Caco-2 (cell line): ENCODE results near the gene CHMP4A. TPM values are rescaled to one million over a fixed set of nuclear protein-coding genes. Genes with fewer than 3 reads are reported as not detected.
A peak's percentile ranks its signal among the peaks of the same experiment; 100 is the strongest.

Experiments used
- BruUV-seq: library from RNA; stranded (reverse); fragments of 400-500 nt; replicated peaks from 2 replicates; lab custom pipeline; 2021; lab: Mats Ljungman, UMichigan
- CTCF ChIA-PET: fragments of 300-600 bp; sonication (Branson Sonifier 250); formaldehyde crosslinking; loops from one replicate; lab custom pipeline; 2022; ENCODE audit warnings: antibody characterized with exemption; lab: Charles Lee
- POLR2A ChIA-PET: fragments of 300-600 bp; sonication (Branson Sonifier 250); formaldehyde crosslinking; loops from one replicate; lab custom pipeline; 2022; ENCODE audit warnings: antibody characterized with exemption; lab: Charles Lee
- DNase-seq, 2 experiments: peaks; one replicate each; pipeline versions ENCODE4 v3.0.0 to v3.0.0-alpha.2; 2020 to 2022
- H3K27me3 ChIP-seq: replicated peaks from 2 replicates; pipeline ENCODE4 v1.6.0; 2011; ENCODE audit warnings: low read length; ENCODE audit not compliant: control insufficient read depth, insufficient read depth
- H3K36me3 ChIP-seq: 2 replicates; pipeline ENCODE4 v1.5.1; 2011; ENCODE audit warnings: low read length; ENCODE audit not compliant: control insufficient read depth, insufficient read depth
- H3K4me1 ChIP-seq: fragments of 250-450 bp; sonication (Bioruptor Pico); 2 replicates; pipeline ENCODE4 v1.5.1; 2020; ENCODE audit warnings: mild to moderate bottlenecking
- H3K4me3 ChIP-seq: 2 replicates; pipeline ENCODE4 v1.5.1; 2011; ENCODE audit warnings: low read depth, mild to moderate bottlenecking, control low read depth, low read length
- H3K9me3 ChIP-seq: fragments of 250-450 bp; sonication (Bioruptor Pico); 2 replicates; pipeline ENCODE4 v1.5.1; 2020; ENCODE audit warnings: mild to moderate bottlenecking, moderate library complexity
- H3K27ac Mint-ChIP-seq: one replicate; pipeline ENCODE4 v1.8.0; 2022; ENCODE audit warnings: mixed read lengths; ENCODE audit not compliant: unreplicated experiment
- H3K27me3 Mint-ChIP-seq: one replicate; pipeline ENCODE4 v1.8.0; 2022; ENCODE audit warnings: mixed read lengths; ENCODE audit not compliant: insufficient read depth, unreplicated experiment
- H3K36me3 Mint-ChIP-seq: one replicate; pipeline ENCODE4 v1.8.0; 2022; ENCODE audit warnings: mild to moderate bottlenecking, mixed read lengths; ENCODE audit not compliant: insufficient read depth, unreplicated experiment
- H3K4me1 Mint-ChIP-seq: one replicate; pipeline ENCODE4 v1.8.0; 2022; ENCODE audit warnings: low read depth, mixed read lengths; ENCODE audit not compliant: unreplicated experiment
- H3K4me3 Mint-ChIP-seq: one replicate; pipeline ENCODE4 v1.8.0; 2022; ENCODE audit warnings: mild to moderate bottlenecking, moderate library complexity, mixed read lengths; ENCODE audit not compliant: unreplicated experiment
- H3K9me3 Mint-ChIP-seq: one replicate; pipeline ENCODE4 v1.8.0; 2022; ENCODE audit warnings: mixed read lengths; ENCODE audit not compliant: unreplicated experiment
- intact Hi-C: fragments of 100-400 bp; cut with micrococcal nuclease; formaldehyde crosslinking; loops from one replicate; pipeline ENCODE4 v1.10.0; 2022; ENCODE audit not compliant: unreplicated experiment
- total RNA-seq: library from RNA; stranded (reverse); gene quantifications from 2 replicates; pipeline ENCODE4 v1.2.3, GENCODE V29; 2022
- TF ChIP-seq, protein P1 (sequence below), 2 experiments: fragments of 200-600 bp in 1 of 2; IDR thresholded peaks; 1 replicate in 1 of 2; 2 replicates in 1 of 2; pipeline versions ENCODE4 v1.5.1 to v1.8.0; 2011 to 2022; ENCODE audit warnings: antibody characterized with exemption in 1 of 2, control low read depth in 1 of 2, inconsistent platforms in 1 of 2, low read depth in 1 of 2, low read length in 1 of 2, mild to moderate bottlenecking in 1 of 2, moderate library complexity in 1 of 2; ENCODE audit not compliant: insufficient read depth in 1 of 2, severe bottlenecking in 1 of 2, unreplicated experiment in 1 of 2

CHMP4A gene
- total RNA-seq, 1 experiment from 2014 or later, result 57.7 TPM

GRCh38 chr14:24194873-24195185, 18.5 kb downstream of the CHMP4A start:
- Histone ChIP-seq H3K4me3 (peak overlapping the region; percentile 95), H3K36me3 (no peaks in the 10 kb centered on the region), H3K27me3 (no peaks in the 10 kb centered on the region), H3K4me1 (0 out of 2 replicates have a peak, but pooled peaks cover 9% of the 10 kb centered on the region), H3K9me3 (no peaks in the 10 kb centered on the region)
- intact Hi-C loops, result loop anchor here (1.0 kb wide), 2 partner anchors 18 to 34 kb away; partner anchors contain the start of genes CHMP4A and IRF9
- H3K4me3 Mint-ChIP-seq, result peak overlapping the region; percentile 84
- BruUV-seq, result TSS peak; percentile 36
- TF ChIP-seq, protein P1, sequence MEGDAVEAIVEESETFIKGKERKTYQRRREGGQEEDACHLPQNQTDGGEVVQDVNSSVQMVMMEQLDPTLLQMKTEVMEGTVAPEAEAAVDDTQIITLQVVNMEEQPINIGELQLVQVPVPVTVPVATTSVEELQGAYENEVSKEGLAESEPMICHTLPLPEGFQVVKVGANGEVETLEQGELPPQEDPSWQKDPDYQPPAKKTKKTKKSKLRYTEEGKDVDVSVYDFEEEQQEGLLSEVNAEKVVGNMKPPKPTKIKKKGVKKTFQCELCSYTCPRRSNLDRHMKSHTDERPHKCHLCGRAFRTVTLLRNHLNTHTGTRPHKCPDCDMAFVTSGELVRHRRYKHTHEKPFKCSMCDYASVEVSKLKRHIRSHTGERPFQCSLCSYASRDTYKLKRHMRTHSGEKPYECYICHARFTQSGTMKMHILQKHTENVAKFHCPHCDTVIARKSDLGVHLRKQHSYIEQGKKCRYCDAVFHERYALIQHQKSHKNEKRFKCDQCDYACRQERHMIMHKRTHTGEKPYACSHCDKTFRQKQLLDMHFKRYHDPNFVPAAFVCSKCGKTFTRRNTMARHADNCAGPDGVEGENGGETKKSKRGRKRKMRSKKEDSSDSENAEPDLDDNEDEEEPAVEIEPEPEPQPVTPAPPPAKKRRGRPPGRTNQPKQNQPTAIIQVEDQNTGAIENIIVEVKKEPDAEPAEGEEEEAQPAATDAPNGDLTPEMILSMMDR (IDR thresholded peaks at IDR 0.05; ENCODE audit: insufficient read depth in 1 of 2, low read depth in 1 of 2, low read length in 1 of 2, severe bottlenecking in 1 of 2, unreplicated experiment in 1 of 2), result no peak
- H3K4me1 Mint-ChIP-seq, result peaks cover 11% of the 10 kb centered on the region
- ChIA-PET POLR2A (interaction anchor here (1.3 kb wide), 1 partner anchor 48 kb away, joined by 14 read pairs; the partner anchor contains the start of genes PSME2 and RNF31), CTCF (interaction anchor here (1.0 kb wide), 1 partner anchor 48 kb away, joined by 3 read pairs; the partner anchor contains the start of gene PSME2)
- H3K27ac Mint-ChIP-seq, result peak overlapping the region; percentile 88
- H3K27me3 Mint-ChIP-seq, result no peaks in the 10 kb centered on the region
- peaks cover 55% of the 10 kb centered on the region for H3K36me3 Mint-ChIP-seq
- no peak for DNase-seq
- no peaks in the 10 kb centered on the region for H3K9me3 Mint-ChIP-seq

- CTCF ChIA-PET, result interaction anchor here (1.0 kb wide), 1 partner anchor 48 kb away, joined by 3 read pairs; the partner anchor contains the start of gene PSME2
Observed at GRCh38 chr14:24194186-24194872, 19.0 kb downstream of the CHMP4A start.

DNA sequence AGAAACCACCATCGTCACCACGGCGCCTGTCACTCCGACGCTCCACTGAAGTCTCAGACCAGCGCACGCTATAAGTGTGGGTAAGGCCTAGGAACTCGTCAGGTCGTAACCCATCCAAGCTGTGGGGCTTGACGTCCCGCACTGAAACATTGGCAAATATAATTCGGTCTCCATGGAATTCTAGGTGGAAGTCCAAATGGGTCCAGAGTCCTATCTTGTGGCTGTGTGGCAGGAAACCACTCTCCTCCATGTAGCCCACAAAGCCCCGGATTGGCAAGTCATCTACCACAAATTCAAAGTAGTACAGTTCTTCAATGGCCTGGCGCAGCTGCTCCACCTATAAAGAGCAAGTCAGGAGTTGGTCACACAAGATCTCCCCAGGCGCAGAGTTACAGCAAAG, 20.4 kb downstream of the CHMP4A start:
- Mint-ChIP-seq H3K4me1 (peaks cover 7% of the 10 kb centered on the region), H3K4me3 (no peak overlapping the region), H3K27me3 (no peaks in the 10 kb centered on the region), H3K27ac (no peak overlapping the region), H3K9me3 (no peaks in the 10 kb centered on the region), H3K36me3 (peaks cover 51% of the 10 kb centered on the region)
- Histone ChIP-seq H3K4me3 (no peak overlapping the region), H3K4me1 (0 out of 2 replicates have a peak, but pooled peaks cover 9% of the 10 kb centered on the region), H3K36me3 (no peaks in the 10 kb centered on the region), H3K27me3 (no peaks in the 10 kb centered on the region), H3K9me3 (no peaks in the 10 kb centered on the region)
- ChIA-PET POLR2A (no interaction called here), CTCF (no interaction called here)
- BruUV-seq, result no TSS peak
- TF ChIP-seq, protein P1 (IDR thresholded peaks at IDR 0.05; ENCODE audit: insufficient read depth in 1 of 2, low read depth in 1 of 2, low read length in 1 of 2, severe bottlenecking in 1 of 2, unreplicated experiment in 1 of 2), result no peak
- DNase-seq, result no peak
- intact Hi-C loops, result no loop called here

More at GRCh38 chr14:24194186-24194872, 19.0 kb downstream of the CHMP4A start:
- POLR2A ChIA-PET, result no interaction called here
- no peaks in the 10 kb centered on the region for H3K36me3 ChIP-seq
- Mint-ChIP-seq H3K9me3 (no peaks in the 10 kb centered on the region), H3K27ac (peak overlapping the region; percentile 88), H3K27me3 (no peaks in the 10 kb centered on the region), H3K4me1 (peaks cover 13% of the 10 kb centered on the region), H3K4me3 (peak overlapping the region; percentile 84), H3K36me3 (peaks cover 50% of the 10 kb centered on the region)
- no peaks in the 10 kb centered on the region for H3K9me3 ChIP-seq
- no peaks in the 10 kb centered on the region for H3K27me3 ChIP-seq
- 0 out of 2 replicates have a peak, but pooled peaks cover 9% of the 10 kb centered on the region for H3K4me1 ChIP-seq
- BruUV-seq, result no TSS peak
- intact Hi-C loops, result no loop called here
- no peak for DNase-seq
- TF ChIP-seq, protein P1 (IDR thresholded peaks at IDR 0.05; ENCODE audit: insufficient read depth in 1 of 2, low read depth in 1 of 2, low read length in 1 of 2, severe bottlenecking in 1 of 2, unreplicated experiment in 1 of 2), result no peak
- H3K4me3 ChIP-seq, result peak overlapping the region; percentile 95
